Endothelial cell of umbilical vein (primary cell): Measurements from ENCODE around the gene CPTP. TPM values are rescaled to one million over a fixed set of nuclear protein-coding genes. Genes with fewer than 3 reads are reported as not detected.

ENCODE experiments used
- BruUV-seq: library from RNA; stranded (reverse); fragments of 400-500 nt; replicated peaks from 2 replicates; lab custom pipeline; 2021; lab: Mats Ljungman, UMichigan
- CTCF ChIA-PET: fragments of 300-600, 350-600 bp; sonication (Branson Sonifier 250); formaldehyde crosslinking; loops from one replicate; lab custom pipeline; 2021; ENCODE audit warnings: antibody characterized with exemption, inconsistent platforms; lab: Charles Lee
- POLR2A ChIA-PET: fragments of 300-600, 350-600 bp; sonication (Branson Sonifier 250); formaldehyde crosslinking; loops from one replicate; lab custom pipeline; 2021; ENCODE audit warnings: antibody characterized with exemption, inconsistent platforms; lab: Charles Lee
- DNase-seq: peaks from one replicate; pipeline ENCODE4 v3.0.0-alpha.2; 2011; ENCODE audit warnings: low read depth, low spot score
- FAIRE-seq: peaks from 2 replicates; lab custom pipeline; 2011; peaks lifted over from hg19 to GRCh38; lab: Jason Lieb, UNC
- H2AFZ ChIP-seq: 2 replicates; pipeline ENCODE4 v1.6.0; 2012; ENCODE audit warnings: low read depth, low read length, control low read depth, inconsistent platforms
- H3K27ac ChIP-seq: 2 replicates; pipeline ENCODE4 v1.5.1; 2011; ENCODE audit warnings: low read depth, mild to moderate bottlenecking, control low read depth, low read length, moderate library complexity; ENCODE audit not compliant: insufficient read depth
- H3K27me3 ChIP-seq, 2 experiments: 2 replicates each; pipeline versions ENCODE4 v1.6.0 to v1.6.1; 2011; ENCODE audit warnings: low read length in 2 of 2, mixed read lengths in 1 of 2; ENCODE audit not compliant: control insufficient read depth in 2 of 2, insufficient read depth in 2 of 2
- H3K36me3 ChIP-seq, 2 experiments: 2 replicates in 1 of 2; 3 replicates in 1 of 2; pipeline ENCODE4 v1.5.1; 2011; ENCODE audit warnings: low read length in 2 of 2, mild to moderate bottlenecking in 1 of 2, moderate library complexity in 1 of 2; ENCODE audit not compliant: control insufficient read depth in 2 of 2, insufficient read depth in 2 of 2; ENCODE audit errors: extremely low read depth in 1 of 2
- H3K4me1 ChIP-seq: 3 replicates; pipeline ENCODE4 v1.5.1; 2011; ENCODE audit warnings: mild to moderate bottlenecking, low read length; ENCODE audit not compliant: control insufficient read depth, insufficient read depth; ENCODE audit errors: extremely low read depth
- H3K4me2 ChIP-seq: 2 replicates; pipeline ENCODE4 v1.6.1; 2011; ENCODE audit warnings: low read length, control low read depth, mixed read lengths; ENCODE audit not compliant: insufficient read depth
- H3K4me3 ChIP-seq, 3 experiments: fragments of 200-600 bp in 1 of 3; sonication (generic), shearing (Covaris generic) in 1 of 3; replicated peaks in 1 of 3; 2 replicates each; pipeline ENCODE4 v1.5.1; 2011 to 2016; ENCODE audit warnings: control low read depth in 3 of 3, low read length in 3 of 3, mild to moderate bottlenecking in 2 of 3, inconsistent platforms in 1 of 3, low read depth in 1 of 3, moderate library complexity in 1 of 3; ENCODE audit not compliant: insufficient read depth in 1 of 3
- H3K79me2 ChIP-seq: 2 replicates; pipeline ENCODE4 v1.6.0; 2012; ENCODE audit warnings: low read length, inconsistent platforms; ENCODE audit not compliant: control insufficient read depth, insufficient read depth
- H3K9ac ChIP-seq: replicated peaks from 2 replicates; pipeline ENCODE3; 2011; ENCODE audit warnings: low read length, control low read depth; ENCODE audit not compliant: insufficient read depth; ENCODE audit errors: extremely low read depth
- H3K9me1 ChIP-seq: replicated peaks from 3 replicates; pipeline ENCODE4 v1.6.0; 2011; ENCODE audit warnings: mild to moderate bottlenecking, low read length; ENCODE audit not compliant: control insufficient read depth, insufficient read depth; ENCODE audit errors: extremely low read depth
- H3K9me3 ChIP-seq: replicated peaks from 2 replicates; pipeline ENCODE4 v1.5.1; 2012; ENCODE audit warnings: low read length, inconsistent platforms; ENCODE audit not compliant: control insufficient read depth, insufficient read depth
- H4K20me1 ChIP-seq: replicated peaks from 2 replicates; pipeline ENCODE3; 2011; ENCODE audit warnings: mild to moderate bottlenecking, low read length; ENCODE audit not compliant: control insufficient read depth, insufficient read depth; ENCODE audit errors: extremely low read depth
- CTCF ChIP-seq, 2 donors: IDR thresholded peaks; 1 replicate in 1 of 2; 2 replicates in 1 of 2; pipeline ENCODE4 v1.5.1; 2011; ENCODE audit warnings: low read length in 2 of 2, mild to moderate bottlenecking in 2 of 2, moderate library complexity in 2 of 2, control low read depth in 1 of 2, inconsistent platforms in 1 of 2, low read depth in 1 of 2; ENCODE audit not compliant: insufficient read depth in 1 of 2; ENCODE audit errors: extremely low read depth in 1 of 2
- EZH2 ChIP-seq: IDR thresholded peaks from 2 replicates; pipeline ENCODE4 v1.6.1; 2012; ENCODE audit warnings: borderline replicate concordance, low read depth, mild to moderate bottlenecking, moderate library complexity, low read length, inconsistent platforms; ENCODE audit not compliant: severe bottlenecking
- FOS ChIP-seq: IDR thresholded peaks from 2 replicates; pipeline ENCODE4 v1.6.1; 2011; ENCODE audit warnings: mild to moderate bottlenecking, low read length, moderate library complexity, borderline replicate concordance; ENCODE audit not compliant: insufficient read depth
- GATA2 ChIP-seq: IDR thresholded peaks from 2 replicates; pipeline ENCODE4 v1.7.0; 2011; ENCODE audit warnings: low read depth, mild to moderate bottlenecking, moderate library complexity, mixed read lengths, low read length; ENCODE audit not compliant: insufficient read length, insufficient read depth
- JUN ChIP-seq: IDR thresholded peaks from 2 replicates; pipeline ENCODE4 v1.6.1; 2011; ENCODE audit warnings: borderline replicate concordance, low read depth; ENCODE audit not compliant: insufficient read length, insufficient read depth
- MAX ChIP-seq: IDR thresholded peaks from 2 replicates; pipeline ENCODE4 v1.6.1; 2011; ENCODE audit not compliant: insufficient read depth, insufficient read length
- MYC ChIP-seq: IDR thresholded peaks from one replicate; pipeline ENCODE4 v1.6.1; 2011; ENCODE audit warnings: mild to moderate bottlenecking, low read depth, low read length
- POLR2A ChIP-seq: IDR thresholded peaks from 2 replicates; pipeline ENCODE4 v1.6.1; 2012; ENCODE audit warnings: low read depth, mild to moderate bottlenecking, control low read depth, low read length
- POLR2AphosphoS5 ChIP-seq: IDR thresholded peaks from 2 replicates; pipeline ENCODE4 v1.6.1; 2012; ENCODE audit warnings: low read depth, mild to moderate bottlenecking, control low read depth, low read length, moderate library complexity; ENCODE audit not compliant: insufficient read depth
- dilution Hi-C: fragments of 300-500 bp; cut with MboI; formaldehyde crosslinking; loops from one replicate; pipeline ENCODE4 v1.15.0; 2019; ENCODE audit warnings: low sequenced_read_pairs; ENCODE audit not compliant: extremely low pct_ligation_motif_present
- intact Hi-C: fragments of 100-400 bp; cut with micrococcal nuclease; formaldehyde crosslinking; loops from one replicate; pipeline ENCODE4 v1.10.0; 2022
- polyA plus RNA-seq, 4 experiments: library from polyadenylated mRNA; depleted of rRNA in 3 of 4; stranded (reverse) in 3 of 4; unstranded in 1 of 4; fragments of >200 nt; gene quantifications; 2 replicates each; pipeline versions ENCODE4 v1.2.1 to v1.2.3, GENCODE V29; 2011 to 2012; ENCODE audit warnings: missing spikeins in 1 of 4
- total RNA-seq: library from RNA; stranded (reverse); gene quantifications from 2 replicates; pipeline ENCODE4 v1.2.3, GENCODE V29; 2021

Gene CPTP
- total and polyA plus RNA-seq, 2 donors (not counting 3 experiments of a cell fraction or from before 2014, with no cell fraction given): 20.9 to 29.5 TPM

- Histone ChIP-seq H3K9me3 (no peaks in the 10 kb centered on the region), H3K4me1 (no peaks in the 10 kb centered on the region), H3K9ac (no peak overlapping the region), H3K4me2 (no peak overlapping the region), H4K20me1 (no peaks in the 10 kb centered on the region), H3K27me3 (no peaks in the 10 kb centered on the region), H3K4me3 (no peak overlapping the region), H3K9me1 (no peaks in the 10 kb centered on the region), H2AFZ (no peak overlapping the region), H3K36me3 (peaks cover 0 to 17% of the 10 kb centered on the region in 2 experiments), H3K27ac (no peak overlapping the region), H3K79me2 (peaks cover 2% of the 10 kb centered on the region)
- ChIA-PET CTCF (no interaction called here), POLR2A (no interaction called here)
- DNase-seq (no peak), FAIRE-seq (no peak)
- intact Hi-C loops (no loop called here), dilution Hi-C loops (no loop called here)
- TF ChIP-seq POLR2AphosphoS5 (no peak), JUN (no peak), GATA2 (no peak)
- BruUV-seq: no TSS peak
Measured at GRCh38 chr1:1340185-1340584, 15.6 kb downstream of the CPTP start.

GRCh38 chr1:1340791-1341548 is 16.4 kb downstream of the CPTP start:
- intact Hi-C loops (no loop called here), dilution Hi-C loops (no loop called here)
- Histone ChIP-seq H2AFZ (no peak overlapping the region), H3K4me1 (no peaks in the 10 kb centered on the region), H3K36me3 (peaks cover 0 to 17% of the 10 kb centered on the region in 2 experiments), H3K79me2 (peaks cover 10% of the 10 kb centered on the region), H4K20me1 (no peaks in the 10 kb centered on the region), H3K9me3 (no peaks in the 10 kb centered on the region), H3K9ac (no peak overlapping the region), H3K27ac (no peak overlapping the region), H3K4me3 (no peak overlapping the region), H3K4me2 (no peak overlapping the region), H3K27me3 (no peaks in the 10 kb centered on the region), H3K9me1 (no peaks in the 10 kb centered on the region)
- ChIA-PET POLR2A (no interaction called here), CTCF (no interaction called here)
- no peak for FAIRE-seq
- no TSS peak for BruUV-seq
- DNase-seq: no peak
- TF ChIP-seq POLR2AphosphoS5: no peak
- TF ChIP-seq EZH2: no peak
- no peak for TF ChIP-seq GATA2
- no peak for TF ChIP-seq MAX
- TF ChIP-seq POLR2A: no peak
- no peak for TF ChIP-seq CTCF (IDR thresholded peaks at IDR 0.05; ENCODE audit: extremely low read depth in 1 of 2, insufficient read depth in 1 of 2, low read depth in 1 of 2, low read length in 2 of 2)
- no peak for TF ChIP-seq FOS
- no peak for TF ChIP-seq JUN
- TF ChIP-seq MYC: no peak
